ENCODE data around the gene C22orf15. TPM values are rescaled to one million over a fixed set of nuclear protein-coding genes. Genes with fewer than 3 reads are reported as not detected.

The C22orf15 gene
- total and polyA plus RNA-seq, 2 of the 8 experiments (the other 6 are each of a cell fraction or from before 2014, with no cell fraction given): 4.2 to 4.9 TPM

DNA sequence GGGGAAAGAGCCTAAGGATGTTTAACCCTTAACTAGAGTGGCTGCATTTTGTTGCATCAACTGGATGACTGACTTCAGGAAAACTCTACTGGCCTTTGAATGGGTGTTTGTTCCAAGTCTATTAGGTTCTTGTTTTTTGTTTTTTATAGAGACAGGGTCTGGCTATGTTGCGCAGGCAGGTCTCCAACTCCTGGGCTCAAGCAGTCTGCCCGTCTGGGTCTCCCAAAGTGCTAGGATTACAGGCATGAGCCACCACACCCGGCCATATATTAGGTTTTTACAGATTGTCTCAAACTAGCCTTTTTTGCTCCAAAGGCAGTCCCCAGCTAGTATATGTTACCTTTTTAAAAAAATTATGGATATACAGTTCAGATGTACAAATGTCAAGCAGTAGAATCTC, 25.1 kb downstream of the C22orf15 start:
- no peak overlapping the region for H3K14ac ChIP-seq (ENCODE audit: insufficient read length)
- no peak for DNase-seq (ENCODE audit: low read depth in 1 of 2, low spot score in 2 of 2)
- peak overlapping the region; percentile 64 to 79 for H3K4me2 ChIP-seq (ENCODE audit: insufficient read depth in 1 of 2, low read depth in 2 of 2, low read length in 2 of 2)
- no peak overlapping the region for H2BK5ac ChIP-seq (ENCODE audit: low read depth, low read length)
- H3K9ac ChIP-seq (replicated peaks in 1 of 4; ENCODE audit: extremely low read depth in 1 of 4, low read depth in 3 of 4, low read length in 3 of 4): peak overlapping the region in 3 of 4 experiments; percentile 66 to 89 (median 67); a peak in 4 of 7 replicates
- H3K27me3 ChIP-seq (replicated peaks in 1 of 4; ENCODE audit: control insufficient read depth in 3 of 4, extremely low read depth in 1 of 4, insufficient read depth in 3 of 4, low read length in 3 of 4): no peaks in the 10 kb centered on the region
- no peak overlapping the region for H4K91ac ChIP-seq (replicated peaks; ENCODE audit: insufficient read length, low read length)
- peaks cover 0 to 4% (median 2%) of the 10 kb centered on the region in 4 experiments; a peak in 3 of 8 replicates for H3K36me3 ChIP-seq (ENCODE audit: control insufficient read depth in 2 of 4, insufficient read depth in 4 of 4, low read length in 3 of 4)
- H2BK12ac ChIP-seq (ENCODE audit: low read depth, low read length): no peak overlapping the region
- FAIRE-seq: no peak
- H2BK15ac ChIP-seq (ENCODE audit: low read length): no peak overlapping the region
- H3K4me3 ChIP-seq (ENCODE audit: extremely low read depth in 1 of 4, insufficient read depth in 2 of 4, low read depth in 3 of 4, low read length in 4 of 4): peak overlapping the region; percentile 79 to 87 (median 82)
- no peak overlapping the region for H2AFZ ChIP-seq (ENCODE audit: low read length)
- H3K4ac ChIP-seq (replicated peaks; ENCODE audit: insufficient read length, low read depth, low read length): no peak overlapping the region
- ChIA-PET POLR2A (ENCODE audit: partially characterized antibody) (interaction anchor here (1.0 to 4.5 kb wide), 9 partner anchors 10 to 70 kb away, joined by 3 to 45 read pairs (median 5); partner anchors contain the start of genes CHCHD10 and MMP11), CTCF (ENCODE audit: partially characterized antibody) (interaction anchor here (1.3 to 6.4 kb wide), 3 partner anchors 12 to 22 kb away, joined by 3 to 47 read pairs (median 42); partner anchors contain the start of genes CHCHD10 and MMP11)
- no peak overlapping the region for H4K5ac ChIP-seq (ENCODE audit: insufficient read length, low read depth, low read length)
- no peak overlapping the region for H3K56ac ChIP-seq (replicated peaks; ENCODE audit: insufficient read length, low read depth, low read length)
- H3K79me1 ChIP-seq (ENCODE audit: low read depth, low read length): peaks cover 3% of the 10 kb centered on the region; the same call in 1 of the 2 replicates
- H3K23ac ChIP-seq (ENCODE audit: insufficient read length): no peak overlapping the region
- peaks cover 0 to 10% (median 4%) of the 10 kb centered on the region in 4 experiments; a peak in 6 of 7 replicates for H3K4me1 ChIP-seq (replicated peaks in 1 of 4; ENCODE audit: control insufficient read depth in 3 of 4, insufficient read depth in 4 of 4, low read length in 3 of 4)
- no peak overlapping the region for H4K8ac ChIP-seq (ENCODE audit: extremely low read depth, insufficient read depth, low read length)
- H2BK20ac ChIP-seq (ENCODE audit: low read length): no peak overlapping the region
- H3K79me2 ChIP-seq (ENCODE audit: control insufficient read depth in 1 of 2, insufficient read depth in 2 of 2, low read length in 2 of 2): peaks cover 22 to 55% of the 10 kb centered on the region in 2 experiments
- H3K9me3 ChIP-seq (ENCODE audit: insufficient read depth in 2 of 2, low read depth in 1 of 2, low read length in 1 of 2): no peaks in the 10 kb centered on the region
- no peak overlapping the region for H3K27ac ChIP-seq (ENCODE audit: low read depth, low read length)
- peaks cover 4 to 22% of the 10 kb centered on the region in 2 experiments for H4K20me1 ChIP-seq (replicated peaks in 1 of 2; ENCODE audit: control insufficient read depth in 1 of 2, insufficient read depth in 2 of 2, low read length in 2 of 2)
- no peak overlapping the region for H2AK5ac ChIP-seq (ENCODE audit: low read depth, low read length)
- no peak overlapping the region for H2BK120ac ChIP-seq (replicated peaks; ENCODE audit: low read depth, low read length)
- H3K18ac ChIP-seq (ENCODE audit: extremely low read depth, low read length): no peak overlapping the region
- peaks cover 3% of the 10 kb centered on the region; the same call in 1 of the 2 replicates for H3K23me2 ChIP-seq (ENCODE audit: low read depth, low read length)
- TF ChIP-seq, protein P1, sequence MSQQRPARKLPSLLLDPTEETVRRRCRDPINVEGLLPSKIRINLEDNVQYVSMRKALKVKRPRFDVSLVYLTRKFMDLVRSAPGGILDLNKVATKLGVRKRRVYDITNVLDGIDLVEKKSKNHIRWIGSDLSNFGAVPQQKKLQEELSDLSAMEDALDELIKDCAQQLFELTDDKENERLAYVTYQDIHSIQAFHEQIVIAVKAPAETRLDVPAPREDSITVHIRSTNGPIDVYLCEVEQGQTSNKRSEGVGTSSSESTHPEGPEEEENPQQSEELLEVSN (IDR thresholded peaks at IDR 0.05): no peak
- TF ChIP-seq TBP (IDR thresholded peaks at IDR 0.05; ENCODE audit: low read depth, low read length) (no peak), POLR2AphosphoS5 (IDR thresholded peaks at IDR 0.05; ENCODE audit: low read depth, low read length) (no peak), RFX5 (IDR thresholded peaks at IDR 0.05; ENCODE audit: borderline replicate concordance, low read depth, low read length) (no peak), SUZ12 (IDR thresholded peaks at IDR 0.05; ENCODE audit: low read length) (no peak), RXRA (IDR thresholded peaks at IDR 0.05; ENCODE audit: insufficient read depth, low read depth, low read length) (no peak), CREB1 (IDR thresholded peaks at IDR 0.05) (no peak), CEBPB (IDR thresholded peaks at IDR 0.05; ENCODE audit: low read depth, low read length) (no peak), HDAC6 (IDR thresholded peaks at IDR 0.05; ENCODE audit: low read depth, low read length) (no peak)
- TF ChIP-seq, protein P2, sequence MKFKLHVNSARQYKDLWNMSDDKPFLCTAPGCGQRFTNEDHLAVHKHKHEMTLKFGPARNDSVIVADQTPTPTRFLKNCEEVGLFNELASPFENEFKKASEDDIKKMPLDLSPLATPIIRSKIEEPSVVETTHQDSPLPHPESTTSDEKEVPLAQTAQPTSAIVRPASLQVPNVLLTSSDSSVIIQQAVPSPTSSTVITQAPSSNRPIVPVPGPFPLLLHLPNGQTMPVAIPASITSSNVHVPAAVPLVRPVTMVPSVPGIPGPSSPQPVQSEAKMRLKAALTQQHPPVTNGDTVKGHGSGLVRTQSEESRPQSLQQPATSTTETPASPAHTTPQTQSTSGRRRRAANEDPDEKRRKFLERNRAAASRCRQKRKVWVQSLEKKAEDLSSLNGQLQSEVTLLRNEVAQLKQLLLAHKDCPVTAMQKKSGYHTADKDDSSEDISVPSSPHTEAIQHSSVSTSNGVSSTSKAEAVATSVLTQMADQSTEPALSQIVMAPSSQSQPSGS (IDR thresholded peaks at IDR 0.05; ENCODE audit: low read length): no peak
- WGBS, 2 experiments (ENCODE audit: extremely low coverage in 1 of 2, insufficient coverage in 1 of 2, insufficient read length in 1 of 2, insufficient replicate concordance in 2 of 2, low coverage in 1 of 2, low lambda C conversion rate in 2 of 2, missing lambda C conversion rate in 1 of 2): 90% methylated on average over 3 of the region's 3 CpGs; no CpG with 5 or more reads in 1 of the 2 experiments

Measured in H1 (cell line).